Skeletal muscle satellite cell (primary cell): ENCODE measurements around the gene SHMT2. TPM values are rescaled to one million over a fixed set of nuclear protein-coding genes. Genes with fewer than 3 reads are reported as not detected.

Experiments used
- H3K27me3 ChIP-seq: 2 replicates; pipeline ENCODE4 v1.7.0; 2013; ENCODE audit warnings: low read length; ENCODE audit not compliant: control insufficient read depth, insufficient read depth
- H3K36me3 ChIP-seq: 2 replicates; pipeline ENCODE4 v1.7.0; 2013; ENCODE audit warnings: mild to moderate bottlenecking, control low read depth, low read length; ENCODE audit not compliant: insufficient read depth
- H3K4me1 ChIP-seq: 2 replicates; pipeline ENCODE4 v1.7.0; 2013; ENCODE audit warnings: low read length; ENCODE audit not compliant: control insufficient read depth, insufficient read depth
- H3K4me2 ChIP-seq: 2 replicates; pipeline ENCODE4 v1.7.0; 2013; ENCODE audit warnings: mild to moderate bottlenecking, low read length
- H3K4me3 ChIP-seq: 2 replicates; pipeline ENCODE4 v1.7.0; 2013; ENCODE audit warnings: low read length
- H3K9ac ChIP-seq: 2 replicates; pipeline ENCODE4 v1.7.0; 2013; ENCODE audit warnings: mild to moderate bottlenecking, low read depth, low read length, moderate library complexity
- H3K9me3 ChIP-seq: replicated peaks from 2 replicates; pipeline ENCODE4 v1.7.0; 2013; ENCODE audit warnings: mild to moderate bottlenecking, control low read depth, low read length
- total RNA-seq: library from RNA; depleted of rRNA; stranded (reverse); fragments of >200 nt; gene quantifications from 2 replicates; pipeline ENCODE4 v1.2.3, GENCODE V29; 2012; rRNA removed

The SHMT2 gene
- total RNA-seq, result 240 and 290 TPM in 2 replicates

DNA sequence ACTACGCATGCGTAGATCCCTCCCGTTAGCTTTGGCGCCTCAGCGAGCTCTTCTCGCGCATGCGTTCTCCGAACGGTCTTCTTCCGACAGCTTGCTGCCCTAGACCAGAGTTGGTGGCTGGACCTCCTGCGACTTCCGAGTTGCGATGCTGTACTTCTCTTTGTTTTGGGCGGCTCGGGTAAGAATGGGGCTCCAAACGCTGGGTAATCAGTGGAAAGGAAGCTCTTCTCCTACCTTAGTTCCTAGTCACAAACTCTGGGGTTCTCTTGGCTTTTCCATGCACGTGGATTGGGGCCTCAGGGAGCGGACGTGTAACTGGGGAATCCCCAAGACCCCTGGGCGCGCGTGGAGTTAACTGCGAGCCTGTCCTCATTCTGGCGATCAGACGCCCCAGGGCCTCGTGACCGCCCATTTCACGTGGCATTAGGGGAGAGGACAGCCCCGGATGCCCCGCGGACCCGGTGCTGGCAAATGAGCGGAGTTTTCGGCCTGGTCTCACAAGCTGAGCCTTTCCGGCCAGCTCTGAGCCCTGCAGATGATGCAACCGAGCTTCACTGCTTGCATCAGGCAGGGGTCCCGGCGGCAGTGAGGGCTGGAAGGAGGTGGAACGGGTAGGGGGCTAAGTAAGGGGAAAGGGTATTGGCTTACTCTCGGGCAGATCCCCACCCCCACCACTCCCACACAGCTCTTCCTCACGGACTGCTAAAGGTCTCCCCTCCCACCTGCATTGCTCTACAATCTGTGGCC, at the start of gene SHMT2:
Gene SHMT2 (plus strand): TSS at position 78 of the 747 bp plus-strand sequence. CDS start 68 bp downstream, at position 146.
- Histone ChIP-seq H3K4me2 (peak within 1 kb of the TSS; percentile 88), H3K9me3 (no peaks in the 10 kb centered on the region), H3K9ac (peak within 1 kb of the TSS; percentile 99), H3K36me3 (peaks cover 35% of the 10 kb centered on the region), H3K4me3 (peak within 1 kb of the TSS; percentile 88), H3K4me1 (peaks cover 33% of the 10 kb centered on the region), H3K27me3 (no peaks in the 10 kb centered on the region)

DNA sequence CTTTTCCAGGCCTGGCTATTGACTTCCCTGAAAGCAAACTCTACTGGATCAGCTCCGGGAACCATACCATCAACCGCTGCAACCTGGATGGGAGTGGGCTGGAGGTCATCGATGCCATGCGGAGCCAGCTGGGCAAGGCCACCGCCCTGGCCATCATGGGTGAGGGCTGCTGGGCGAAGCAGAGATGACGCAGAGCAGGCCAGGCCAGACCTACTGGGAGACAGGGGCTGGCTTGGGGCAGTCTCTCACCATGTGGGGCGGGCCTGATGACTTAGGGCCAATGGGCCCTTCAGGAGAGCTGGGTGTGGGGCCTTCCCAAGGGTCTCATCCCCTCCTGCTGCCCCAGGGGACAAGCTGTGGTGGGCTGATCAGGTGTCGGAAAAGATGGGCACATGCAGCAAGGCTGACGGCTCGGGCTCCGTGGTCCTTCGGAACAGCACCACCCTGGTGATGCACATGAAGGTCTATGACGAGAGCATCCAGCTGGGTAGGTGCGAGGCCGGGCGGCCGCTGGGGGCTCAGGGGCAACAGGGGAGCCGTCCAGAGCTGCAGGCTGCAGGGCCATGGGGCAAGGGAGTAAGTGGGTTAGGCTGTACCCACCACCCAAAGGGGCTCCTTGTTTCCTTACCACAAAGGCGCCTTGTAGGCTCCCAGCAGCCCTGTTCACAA, 49.1 kb upstream of the SHMT2 start:
- H3K4me3 ChIP-seq, result no peak overlapping the region
- peaks cover 10% of the 10 kb centered on the region for H3K4me1 ChIP-seq
- H3K36me3 ChIP-seq, result peaks cover 94% of the 10 kb centered on the region

DNA sequence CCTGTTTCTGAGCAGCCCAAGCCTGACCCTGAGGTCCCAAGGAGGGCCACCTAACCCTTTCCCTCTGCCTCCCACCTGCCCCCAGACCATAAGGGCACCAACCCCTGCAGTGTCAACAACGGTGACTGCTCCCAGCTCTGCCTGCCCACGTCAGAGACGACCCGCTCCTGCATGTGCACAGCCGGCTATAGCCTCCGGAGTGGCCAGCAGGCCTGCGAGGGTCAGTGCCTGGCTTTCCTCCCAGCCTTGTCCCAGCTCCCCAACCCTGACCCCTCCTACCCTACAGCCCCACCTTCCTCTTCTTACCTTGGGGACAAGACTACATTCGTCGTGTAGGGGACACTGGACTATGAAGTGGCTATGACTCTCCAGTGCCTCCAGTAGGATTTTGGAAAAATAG, 48.4 kb upstream of the SHMT2 start:
- Histone ChIP-seq H3K9me3 (no peaks in the 10 kb centered on the region), H3K4me2 (no peak overlapping the region), H3K27me3 (no peaks in the 10 kb centered on the region), H3K4me3 (no peak overlapping the region), H3K36me3 (peaks cover 94% of the 10 kb centered on the region), H3K9ac (no peak overlapping the region), H3K4me1 (peaks cover 7% of the 10 kb centered on the region)

More for the DNA sequence above, 49.1 kb upstream of the SHMT2 start:
- Histone ChIP-seq H3K4me2 (no peak overlapping the region), H3K9ac (no peak overlapping the region), H3K9me3 (no peaks in the 10 kb centered on the region), H3K27me3 (no peaks in the 10 kb centered on the region)

GRCh38 chr12:57181561-57182155, 47.9 kb upstream of the SHMT2 start:
- Histone ChIP-seq H3K4me1 (peaks cover 2% of the 10 kb centered on the region), H3K4me2 (no peak overlapping the region), H3K4me3 (no peak overlapping the region), H3K27me3 (no peaks in the 10 kb centered on the region), H3K9me3 (no peaks in the 10 kb centered on the region), H3K9ac (no peak overlapping the region), H3K36me3 (peaks cover 94% of the 10 kb centered on the region)

GRCh38 chr12:57182918-57183575, 46.5 kb upstream of the SHMT2 start:
- H3K27me3 ChIP-seq, result no peaks in the 10 kb centered on the region
- no peak overlapping the region for H3K4me2 ChIP-seq
- H3K4me1 ChIP-seq, result no peaks in the 10 kb centered on the region
- H3K9ac ChIP-seq, result no peak overlapping the region
- H3K4me3 ChIP-seq, result no peak overlapping the region
- peaks cover 98% of the 10 kb centered on the region for H3K36me3 ChIP-seq
- H3K9me3 ChIP-seq, result no peaks in the 10 kb centered on the region

- Histone ChIP-seq H3K27me3 (no peaks in the 10 kb centered on the region), H3K36me3 (peaks cover 98% of the 10 kb centered on the region), H3K4me1 (no peaks in the 10 kb centered on the region), H3K9me3 (no peaks in the 10 kb centered on the region), H3K9ac (no peak overlapping the region), H3K4me2 (no peak overlapping the region), H3K4me3 (no peak overlapping the region)
Observed at GRCh38 chr12:57183939-57184725, 45.4 kb upstream of the SHMT2 start.

- Histone ChIP-seq H3K36me3 (peaks cover 98% of the 10 kb centered on the region), H3K27me3 (no peaks in the 10 kb centered on the region), H3K4me2 (no peak overlapping the region), H3K9ac (no peak overlapping the region), H3K4me1 (no peaks in the 10 kb centered on the region), H3K9me3 (no peaks in the 10 kb centered on the region), H3K4me3 (no peak overlapping the region)
Observed at GRCh38 chr12:57185403-57185802, 44.1 kb upstream of the SHMT2 start.

DNA sequence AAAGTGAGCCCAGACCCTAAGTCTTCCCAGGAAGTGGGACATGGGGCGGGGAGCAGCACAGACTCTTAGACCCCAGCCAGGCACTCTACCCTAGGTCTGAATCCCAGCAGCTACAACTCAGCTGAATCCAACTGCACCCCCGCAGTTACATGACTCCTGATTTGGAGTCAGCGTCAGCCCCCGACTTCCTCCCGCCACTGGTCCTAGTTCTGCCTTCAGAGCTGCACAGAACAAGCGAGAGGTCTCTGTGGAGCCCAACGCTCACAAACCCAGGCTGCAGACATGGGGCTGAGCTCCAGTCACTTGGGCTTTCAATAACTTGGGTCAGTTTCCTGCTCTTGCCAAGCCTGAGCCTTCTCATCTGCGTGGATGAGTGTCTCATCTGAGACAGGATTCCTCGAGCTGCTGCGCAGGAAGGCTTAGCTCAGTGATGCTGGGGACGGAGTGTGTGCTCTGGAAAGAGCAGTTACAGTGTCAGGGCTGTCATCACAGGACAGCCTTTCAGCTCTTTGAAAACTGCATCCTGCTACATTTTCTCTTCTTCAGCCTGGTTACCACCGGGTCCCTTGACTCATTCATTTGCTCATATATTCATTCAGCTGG, 43.5 kb upstream of the SHMT2 start:
- Histone ChIP-seq H3K36me3 (peaks cover 98% of the 10 kb centered on the region), H3K4me1 (no peaks in the 10 kb centered on the region)

DNA sequence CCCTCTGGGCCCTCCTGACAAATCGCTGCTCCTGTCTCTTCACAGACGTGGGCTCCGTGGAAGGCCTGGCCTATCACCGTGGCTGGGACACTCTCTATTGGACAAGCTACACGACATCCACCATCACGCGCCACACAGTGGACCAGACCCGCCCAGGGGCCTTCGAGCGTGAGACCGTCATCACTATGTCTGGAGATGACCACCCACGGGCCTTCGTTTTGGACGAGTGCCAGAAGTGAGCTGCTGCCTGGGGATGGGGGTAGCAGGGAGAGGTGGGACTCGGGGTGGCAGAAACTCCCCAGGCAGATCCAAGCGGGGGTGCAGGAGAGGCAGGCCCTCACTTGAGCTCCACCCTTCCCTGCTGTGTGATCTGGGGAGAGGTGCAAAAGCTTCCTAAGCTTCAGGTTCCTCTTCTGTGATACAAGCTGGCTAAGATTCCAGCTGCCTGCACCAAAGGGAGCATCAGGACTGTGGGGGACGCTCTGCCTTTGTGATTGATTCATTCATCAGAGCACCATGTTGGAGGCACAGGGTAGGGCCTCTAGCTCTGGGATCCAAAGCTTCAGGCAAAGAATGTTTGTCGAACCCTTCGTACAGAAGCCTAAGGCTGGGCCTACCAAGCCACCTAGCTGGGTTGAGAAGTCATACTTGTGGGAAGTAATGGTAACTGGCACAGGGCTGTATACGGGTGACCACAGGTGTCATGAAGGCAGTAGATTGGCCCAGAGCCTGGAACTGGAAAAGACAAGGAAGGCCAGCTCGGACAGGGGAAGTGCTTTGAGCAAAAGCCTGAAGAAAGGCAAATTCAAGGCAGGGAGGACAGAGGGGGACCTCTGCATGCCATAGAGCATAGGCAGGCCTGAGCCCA, 42.1 kb upstream of the SHMT2 start:
- Histone ChIP-seq H3K9me3 (no peaks in the 10 kb centered on the region), H3K4me2 (no peak overlapping the region), H3K36me3 (peaks cover 99% of the 10 kb centered on the region), H3K4me3 (no peak overlapping the region), H3K9ac (no peak overlapping the region), H3K27me3 (no peaks in the 10 kb centered on the region), H3K4me1 (no peaks in the 10 kb centered on the region)

More for the DNA sequence above, 43.5 kb upstream of the SHMT2 start:
- Histone ChIP-seq H3K27me3 (no peaks in the 10 kb centered on the region), H3K9me3 (no peaks in the 10 kb centered on the region), H3K4me3 (no peak overlapping the region), H3K4me2 (no peak overlapping the region), H3K9ac (no peak overlapping the region)

DNA sequence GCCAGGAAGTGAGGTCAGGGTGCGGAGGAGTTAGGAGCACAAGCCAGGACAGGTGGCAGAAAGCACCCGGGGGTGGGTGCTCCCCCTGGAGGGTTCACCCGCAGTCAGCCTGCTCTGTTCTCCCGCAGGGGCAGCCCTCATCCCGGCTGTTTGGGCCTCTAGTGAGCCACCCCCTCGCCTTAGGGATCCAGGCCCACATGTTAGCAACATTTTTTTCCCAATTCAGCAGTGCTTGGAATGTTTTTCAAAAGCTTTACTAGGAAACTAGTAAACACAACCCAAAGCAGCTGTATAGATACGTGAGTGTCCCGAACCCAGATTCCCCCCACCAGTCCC, 41.5 kb upstream of the SHMT2 start:
- H3K27me3 ChIP-seq, result no peaks in the 10 kb centered on the region
- no peaks in the 10 kb centered on the region for H3K9me3 ChIP-seq
- H3K4me3 ChIP-seq, result no peak overlapping the region
- peaks cover 100% of the 10 kb centered on the region for H3K36me3 ChIP-seq
- no peak overlapping the region for H3K4me2 ChIP-seq
- H3K9ac ChIP-seq, result no peak overlapping the region
- H3K4me1 ChIP-seq, result no peaks in the 10 kb centered on the region
